Measurements from ENCODE around the gene PER3. TPM values are rescaled to one million over a fixed set of nuclear protein-coding genes. Genes with fewer than 3 reads are reported as not detected.

PER3 gene
- total and polyA plus RNA-seq, 10 of the 15 experiments (the other 5 are each of a cell fraction or from before 2014, with no cell fraction given), result 0.06 to 0.64 (median 0.13) TPM; not detected in 1

GRCh38 chr1:7770997-7771822 lies 12.9 kb upstream of the PER3 start, which contains the start of gene VAMP3 (continued):
- TF ChIP-seq ZBTB4 (CRISPR knock-in tag; IDR thresholded peaks at IDR 0.05), result no peak
- no peak for TF ChIP-seq CUX1 (IDR thresholded peaks at IDR 0.05; ENCODE audit: insufficient replicate concordance, low read depth, low read length)
- TF ChIP-seq POLR2AphosphoS2 (IDR thresholded peaks at IDR 0.05; ENCODE audit: low read depth, low read length), result peak; percentile 43; the same call in 1 of the 2 replicates
- TF ChIP-seq CTCF (IDR thresholded peaks at IDR 0.05 in 2 of 3, conservative IDR thresholded peaks at IDR 0.05 in 1 of 3; ENCODE audit: control insufficient read depth in 2 of 3, extremely low read depth in 1 of 3, insufficient read depth in 1 of 3, low read depth in 3 of 3, low read length in 3 of 3), result no peak
- TF ChIP-seq KAT2A (conservative IDR thresholded peaks at IDR 0.05; ENCODE audit: control insufficient read depth, low read depth, low read length), result no peak
- TF ChIP-seq SUZ12 (IDR thresholded peaks at IDR 0.05; ENCODE audit: unreplicated experiment), result no peak
- no peak for TF ChIP-seq ZBTB33 (IDR thresholded peaks at IDR 0.05)
- peak in 1 of 2 experiments; percentile 66; a peak in 2 of 3 replicates for TF ChIP-seq EGR1 (IDR thresholded peaks at IDR 0.05; ENCODE audit: borderline replicate concordance in 1 of 2, low read depth in 2 of 2, low read length in 2 of 2)
- peak; percentile 11 to 76; a peak in 1 of 4 replicates for TF ChIP-seq SRF (IDR thresholded peaks at IDR 0.05; ENCODE audit: low read depth in 2 of 2, low read length in 2 of 2)
- no peak for TF ChIP-seq MTA3 (IDR thresholded peaks at IDR 0.05; ENCODE audit: borderline replicate concordance, low read length)
- TF ChIP-seq ZNF24 (IDR thresholded peaks at IDR 0.05), result 0 out of 2 replicates have a peak, but pooled peaks have one; percentile 13
- peak; percentile 78; the same call in 1 of the 2 replicates for TF ChIP-seq SMARCA5 (IDR thresholded peaks at IDR 0.05)
- TF ChIP-seq EZH2 (IDR thresholded peaks at IDR 0.05; ENCODE audit: borderline replicate concordance, control insufficient read depth, low read depth, low read length), result no peak
- no peak for TF ChIP-seq PML (IDR thresholded peaks at IDR 0.05; ENCODE audit: low read length)
- peak; percentile 96 for TF ChIP-seq CREM (IDR thresholded peaks at IDR 0.05; ENCODE audit: low read depth)
- TF ChIP-seq NR2C1 (IDR thresholded peaks at IDR 0.05), result peak; percentile 47; the same call in 1 of the 2 replicates
